GM10248 (cell line): ENCODE data around the gene SDHC.

Experiments
- CTCF ChIA-PET: fragments of 300-600 bp; sonication (Branson Sonifier 250); formaldehyde crosslinking; extraction: SDS; loops from one replicate; lab custom pipeline; 2021; ENCODE audit warnings: antibody characterized with exemption; lab: Yijun Ruan, JAX
- POLR2A ChIA-PET: fragments of 350-650 bp; sonication (Branson Sonifier 250); formaldehyde crosslinking; extraction: SDS; loops from one replicate; lab custom pipeline; 2020; ENCODE audit warnings: antibody characterized with exemption; lab: Yijun Ruan, JAX
- DNase-seq: peaks from one replicate; pipeline ENCODE4 v3.0.0; 2012; ENCODE audit errors: extremely low spot score
- CTCF ChIP-seq: IDR thresholded peaks from 2 replicates; pipeline ENCODE4 v1.5.1; 2012; ENCODE audit warnings: mild to moderate bottlenecking, low read depth; ENCODE audit errors: extremely low read depth, missing control alignments, control extremely low read depth

SDHC gene

GRCh38 chr1:161314201-161314981, at the start of gene SDHC:
TSS of gene SDHC (plus strand) at chr1:161314381. CDS start at chr1:161314406, 25 bp downstream.
- peak; percentile 95 for DNase-seq
- peak; percentile 20 for TF ChIP-seq CTCF
- POLR2A ChIA-PET = no interaction called here
- CTCF ChIA-PET = interaction anchor here (1.0 to 2.1 kb wide), 5 partner anchors 23 to 149 kb away, joined by 3 to 9 read pairs (median 5); no protein-coding TSS in a partner anchor

GRCh38 chr1:161265305-161265704, 48.9 kb upstream of the SDHC start:
- ChIA-PET POLR2A (no interaction called here), CTCF (interaction anchor here (1.2 to 1.8 kb wide), 2 partner anchors 13 to 35 kb away, joined by 3 to 4 read pairs; no protein-coding TSS in a partner anchor)
- no peak for DNase-seq
- TF ChIP-seq CTCF = no peak

- DNase-seq = no peak
- POLR2A ChIA-PET = no interaction called here
- CTCF ChIA-PET = interaction anchor here (1.1 to 1.8 kb wide), 5 partner anchors 12 to 41 kb away, joined by 3 to 4 read pairs (median 4); partner anchors contain the start of gene TOMM40L
- TF ChIP-seq CTCF = no peak
Observed at GRCh38 chr1:161266202-161266601, 48.0 kb upstream of the SDHC start.

GRCh38 chr1:161266836-161267235, 47.3 kb upstream of the SDHC start:
- DNase-seq = no peak
- CTCF ChIA-PET = interaction anchor here (1.1 to 1.8 kb wide), 4 partner anchors 11 to 41 kb away, joined by 3 to 4 read pairs (median 4); partner anchors contain the start of gene TOMM40L
- POLR2A ChIA-PET = no interaction called here

GRCh38 chr1:161267321-161267720, 46.9 kb upstream of the SDHC start:
- CTCF ChIA-PET = interaction anchor here (1.1 kb wide), 1 partner anchor 37 kb away, joined by 3 read pairs; no protein-coding TSS in a partner anchor
- no peak for DNase-seq
- POLR2A ChIA-PET = no interaction called here

More at GRCh38 chr1:161266836-161267235, 47.3 kb upstream of the SDHC start:
- no peak for TF ChIP-seq CTCF

More at GRCh38 chr1:161267321-161267720, 46.9 kb upstream of the SDHC start:
- TF ChIP-seq CTCF = no peak
